Nephron (organoid): ENCODE data around the gene LRRC51.

Source experiments
- H3K27ac Mint-ChIP-seq, 3 experiments: 2 replicates each; pipeline ENCODE4 v1.8.0; 2020; ENCODE audit warnings: mixed read lengths in 3 of 3, mild to moderate bottlenecking in 2 of 3, moderate library complexity in 1 of 3
- H3K27me3 Mint-ChIP-seq: 2 replicates; pipeline ENCODE4 v1.8.0; 2021; ENCODE audit warnings: low read depth, mild to moderate bottlenecking, moderate library complexity, mixed read lengths
- H3K36me3 Mint-ChIP-seq: 2 replicates; pipeline ENCODE4 v1.8.0; 2020; ENCODE audit warnings: low read depth, mixed read lengths
- H3K4me1 Mint-ChIP-seq: 2 replicates; pipeline ENCODE4 v1.8.0; 2020; ENCODE audit warnings: mixed read lengths
- H3K4me3 Mint-ChIP-seq, 3 experiments: 2 replicates each; pipeline ENCODE4 v1.8.0; 2020; ENCODE audit warnings: mild to moderate bottlenecking in 3 of 3, mixed read lengths in 3 of 3, moderate library complexity in 2 of 3
- H3K9me3 Mint-ChIP-seq: 2 replicates; pipeline ENCODE4 v1.8.0; 2020; ENCODE audit warnings: mixed read lengths
- TF ChIP-seq, protein P1 (sequence below), 3 experiments: fragments of 200-600 bp; sonication (generic); IDR thresholded peaks; one replicate each; pipeline ENCODE4 v1.5.0; 2021; ENCODE audit warnings: antibody characterized with exemption in 3 of 3; ENCODE audit not compliant: unreplicated experiment in 3 of 3

LRRC51 gene

DNA sequence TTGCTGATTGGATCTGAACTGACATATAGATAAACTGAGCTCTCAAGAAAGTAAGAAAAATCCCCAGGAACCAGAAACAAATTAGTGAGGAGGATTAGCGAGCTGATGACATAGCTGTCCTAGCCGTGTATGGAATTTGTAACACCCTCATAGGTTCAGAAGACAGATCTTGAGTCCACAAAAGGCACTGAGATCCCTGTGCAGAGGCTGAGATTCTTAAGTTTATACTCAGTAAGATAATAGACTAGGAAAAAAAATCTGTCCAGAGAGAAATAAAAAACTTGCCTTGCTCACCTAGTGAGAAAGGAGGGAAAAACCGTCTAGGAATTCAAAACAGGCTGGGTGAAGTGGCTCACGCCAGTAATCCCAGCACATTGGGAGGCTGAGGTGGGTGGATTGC is 4.9 kb upstream of the LRRC51 start:
- Mint-ChIP-seq H3K4me1 (peaks cover 36% of the 10 kb centered on the region), H3K27ac (peak overlapping the region in 1 of 3 experiments; percentile 57), H3K9me3 (no peaks in the 10 kb centered on the region), H3K27me3 (no peaks in the 10 kb centered on the region), H3K4me3 (no peak overlapping the region), H3K36me3 (peaks cover 13% of the 10 kb centered on the region)
- TF ChIP-seq, protein P1, sequence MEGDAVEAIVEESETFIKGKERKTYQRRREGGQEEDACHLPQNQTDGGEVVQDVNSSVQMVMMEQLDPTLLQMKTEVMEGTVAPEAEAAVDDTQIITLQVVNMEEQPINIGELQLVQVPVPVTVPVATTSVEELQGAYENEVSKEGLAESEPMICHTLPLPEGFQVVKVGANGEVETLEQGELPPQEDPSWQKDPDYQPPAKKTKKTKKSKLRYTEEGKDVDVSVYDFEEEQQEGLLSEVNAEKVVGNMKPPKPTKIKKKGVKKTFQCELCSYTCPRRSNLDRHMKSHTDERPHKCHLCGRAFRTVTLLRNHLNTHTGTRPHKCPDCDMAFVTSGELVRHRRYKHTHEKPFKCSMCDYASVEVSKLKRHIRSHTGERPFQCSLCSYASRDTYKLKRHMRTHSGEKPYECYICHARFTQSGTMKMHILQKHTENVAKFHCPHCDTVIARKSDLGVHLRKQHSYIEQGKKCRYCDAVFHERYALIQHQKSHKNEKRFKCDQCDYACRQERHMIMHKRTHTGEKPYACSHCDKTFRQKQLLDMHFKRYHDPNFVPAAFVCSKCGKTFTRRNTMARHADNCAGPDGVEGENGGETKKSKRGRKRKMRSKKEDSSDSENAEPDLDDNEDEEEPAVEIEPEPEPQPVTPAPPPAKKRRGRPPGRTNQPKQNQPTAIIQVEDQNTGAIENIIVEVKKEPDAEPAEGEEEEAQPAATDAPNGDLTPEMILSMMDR (IDR thresholded peaks at IDR 0.05; ENCODE audit: unreplicated experiment in 3 of 3), result no peak

DNA sequence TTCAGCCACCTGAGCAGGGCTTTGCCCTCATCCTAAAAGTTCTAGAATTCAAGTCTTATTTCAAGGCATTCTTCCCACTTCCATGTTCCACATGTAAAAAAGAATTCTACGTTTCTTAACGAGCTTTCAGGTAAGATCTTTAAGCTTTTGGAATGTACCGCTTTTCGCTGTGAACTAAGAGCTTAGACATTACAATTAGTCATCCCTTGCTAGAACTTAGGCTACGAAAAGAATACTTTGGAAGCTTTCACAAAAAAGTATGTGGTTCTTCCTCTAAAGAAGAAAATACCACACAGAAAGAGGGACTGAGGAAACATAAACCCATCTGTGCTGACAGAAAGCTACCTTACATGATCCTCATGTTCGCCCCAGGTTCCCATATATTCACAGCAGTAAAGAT is 2.2 kb upstream of the LRRC51 start:
- H3K4me3 Mint-ChIP-seq, result peak overlapping the region; percentile 87 to 95 (median 93)
- peaks cover 10% of the 10 kb centered on the region for H3K36me3 Mint-ChIP-seq
- TF ChIP-seq, protein P1 (IDR thresholded peaks at IDR 0.05; ENCODE audit: unreplicated experiment in 3 of 3), result no peak
- H3K27me3 Mint-ChIP-seq, result no peaks in the 10 kb centered on the region
- H3K4me1 Mint-ChIP-seq, result peaks cover 22% of the 10 kb centered on the region
- peak overlapping the region; percentile 65 to 91 (median 81) for H3K27ac Mint-ChIP-seq
- H3K9me3 Mint-ChIP-seq, result no peaks in the 10 kb centered on the region

DNA sequence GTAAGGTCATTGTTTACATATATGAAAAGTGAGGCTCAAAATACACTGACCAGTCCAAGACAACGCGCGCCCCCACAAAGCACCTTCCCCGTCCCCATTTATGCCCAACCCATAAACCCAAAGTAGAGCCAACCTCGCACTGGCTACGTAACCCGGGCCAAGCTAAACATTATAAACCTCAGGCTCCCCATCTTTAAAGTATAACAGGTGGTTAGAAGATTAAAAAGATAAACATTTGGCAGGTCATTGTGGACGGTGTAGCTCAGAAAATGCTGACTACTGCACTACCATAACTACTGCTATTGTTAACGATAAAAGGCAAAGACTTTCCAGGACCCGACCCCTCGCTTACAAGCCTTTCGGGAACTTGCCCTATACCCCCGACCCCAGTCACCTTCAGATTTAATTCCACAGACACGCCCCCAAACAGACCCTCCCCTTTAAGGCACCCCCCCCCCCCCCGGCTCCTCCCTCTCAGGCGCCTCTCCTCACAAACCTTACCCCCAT is 778 bp upstream of the LRRC51 start:
- TF ChIP-seq, protein P1 (IDR thresholded peaks at IDR 0.05; ENCODE audit: unreplicated experiment in 3 of 3), result no peak
- H3K9me3 Mint-ChIP-seq, result no peaks in the 10 kb centered on the region
- H3K36me3 Mint-ChIP-seq, result peaks cover 6% of the 10 kb centered on the region
- no peaks in the 10 kb centered on the region for H3K27me3 Mint-ChIP-seq
- peaks cover 27% of the 10 kb centered on the region for H3K4me1 Mint-ChIP-seq
- H3K27ac Mint-ChIP-seq, result peak overlapping the region; percentile 93 to 98 (median 95)
- H3K4me3 Mint-ChIP-seq, result peak overlapping the region; percentile 87 to 95 (median 93)

DNA sequence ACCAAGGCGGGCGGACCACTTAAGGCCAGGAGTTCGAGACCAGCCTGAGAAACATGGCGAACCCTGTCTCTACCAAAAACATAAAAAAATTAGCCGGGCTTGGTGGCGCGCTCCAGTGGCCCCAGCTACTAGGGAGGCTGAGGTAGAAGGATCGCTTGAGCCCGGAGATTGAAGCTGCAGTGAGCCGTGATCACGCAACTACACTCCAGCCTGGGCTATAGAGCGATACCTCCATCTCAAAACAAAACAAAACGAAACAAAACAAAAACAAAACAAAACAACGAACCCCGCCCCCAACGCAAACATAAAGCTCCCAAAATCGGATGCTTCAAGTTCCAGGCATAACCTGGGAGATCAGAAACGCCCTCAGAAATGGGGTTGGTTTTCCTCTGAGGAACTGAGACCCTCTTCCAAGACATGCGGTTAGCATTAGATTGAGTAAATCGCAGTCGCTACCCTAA is 564 bp downstream of the LRRC51 start:
- no peaks in the 10 kb centered on the region for H3K27me3 Mint-ChIP-seq
- TF ChIP-seq, protein P1 (IDR thresholded peaks at IDR 0.05; ENCODE audit: unreplicated experiment in 3 of 3), result no peak
- peaks cover 34% of the 10 kb centered on the region for H3K4me1 Mint-ChIP-seq
- H3K9me3 Mint-ChIP-seq, result no peaks in the 10 kb centered on the region
- H3K4me3 Mint-ChIP-seq, result peak overlapping the region; percentile 87 to 95 (median 93)
- H3K36me3 Mint-ChIP-seq, result peaks cover 4% of the 10 kb centered on the region
- peak overlapping the region; percentile 93 to 98 (median 95) for H3K27ac Mint-ChIP-seq

DNA sequence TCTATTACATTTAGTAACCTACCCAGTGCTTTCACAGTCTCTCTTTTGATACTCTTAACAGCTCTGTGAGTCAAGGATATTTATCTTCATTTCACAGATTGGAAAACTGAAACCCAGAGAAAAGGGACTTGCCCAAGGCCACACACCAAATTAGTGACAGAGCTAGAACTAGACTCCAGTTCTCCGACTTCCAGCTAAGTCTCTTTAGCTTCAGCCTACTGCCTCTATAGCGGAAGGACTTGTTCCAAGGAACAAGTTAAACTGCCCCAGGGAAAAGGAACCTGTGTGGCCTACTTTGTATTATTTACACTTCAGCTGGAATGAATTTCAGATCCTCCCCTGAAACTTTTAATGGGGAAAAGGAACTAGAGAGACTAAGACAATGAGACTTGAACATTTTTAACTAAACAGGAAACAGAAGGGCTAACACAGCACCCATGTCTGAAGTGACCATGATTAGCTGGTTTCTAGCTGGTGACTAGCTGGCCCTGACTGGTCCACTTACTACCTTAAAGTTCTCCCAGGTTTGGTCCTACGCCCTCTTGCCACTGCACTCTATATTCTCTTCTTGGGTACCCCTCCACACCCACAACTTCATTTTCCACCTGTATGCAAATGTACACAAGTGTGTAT is 1.3 kb downstream of the LRRC51 start:
- no peaks in the 10 kb centered on the region for H3K27me3 Mint-ChIP-seq
- H3K4me1 Mint-ChIP-seq, result peaks cover 33% of the 10 kb centered on the region
- no peaks in the 10 kb centered on the region for H3K9me3 Mint-ChIP-seq
- peaks cover 4% of the 10 kb centered on the region for H3K36me3 Mint-ChIP-seq
- H3K4me3 Mint-ChIP-seq, result peak overlapping the region; percentile 77 to 95 (median 77)
- peak overlapping the region; percentile 88 to 95 (median 93) for H3K27ac Mint-ChIP-seq
- TF ChIP-seq, protein P1 (IDR thresholded peaks at IDR 0.05; ENCODE audit: unreplicated experiment in 3 of 3), result no peak

DNA sequence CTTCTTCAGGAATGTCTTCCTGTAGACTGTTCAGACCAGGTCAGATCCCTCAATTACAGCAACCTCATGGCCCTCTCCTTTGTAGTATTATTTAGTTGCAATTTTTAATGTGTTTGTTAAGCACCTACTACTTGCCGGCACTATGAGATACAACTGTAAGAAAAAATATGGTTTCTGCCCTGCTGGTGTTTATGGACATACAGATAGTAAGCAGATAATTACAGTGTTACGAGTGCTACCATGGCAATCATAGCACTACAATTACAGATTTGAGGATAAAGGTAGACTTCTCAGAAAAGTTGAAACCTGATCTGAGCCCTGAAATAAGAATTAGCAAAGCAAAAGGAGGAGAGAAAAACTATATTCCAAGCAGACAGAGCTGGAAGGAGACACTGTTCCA is 2.8 kb downstream of the LRRC51 start:
- TF ChIP-seq, protein P1 (IDR thresholded peaks at IDR 0.05; ENCODE audit: unreplicated experiment in 3 of 3), result no peak
- no peaks in the 10 kb centered on the region for H3K9me3 Mint-ChIP-seq
- peaks cover 9% of the 10 kb centered on the region for H3K36me3 Mint-ChIP-seq
- no peaks in the 10 kb centered on the region for H3K27me3 Mint-ChIP-seq
- H3K27ac Mint-ChIP-seq, result peak overlapping the region in 2 of 3 experiments; percentile 23 to 31
- H3K4me1 Mint-ChIP-seq, result peaks cover 27% of the 10 kb centered on the region
- peak overlapping the region in 2 of 3 experiments; percentile 27 to 36 for H3K4me3 Mint-ChIP-seq
